Adrenal gland (tissue), 12 donors: ENCODE measurements around the gene PTPRN2. TPM values are rescaled to one million over a fixed set of nuclear protein-coding genes. Genes with fewer than 3 reads are reported as not detected.

Source experiments
- DNase-seq, 7 donors: peaks; one replicate each; pipeline ENCODE4 v3.0.0-alpha.2; 2019 to 2020
- H3K27ac ChIP-seq, 5 donors: fragments of 200-600 bp; sonication (generic) in 4 of 5; 1 replicate in 3 of 5; 2 replicates in 2 of 5; pipeline versions ENCODE4 v1.5.1 to v1.8.0; 2016 to 2020; ENCODE audit warnings: mild to moderate bottlenecking in 1 of 5
- H3K27me3 ChIP-seq: fragments of 200-600 bp; 2 replicates; pipeline ENCODE4 v1.8.0; 2021
- H3K36me3 ChIP-seq, 2 donors: fragments of 200-600 bp; replicated peaks in 1 of 2; 1 replicate in 1 of 2; 2 replicates in 1 of 2; pipeline versions ENCODE4 v1.5.1 to v1.8.0; 2018 to 2022
- H3K4me1 ChIP-seq, 2 donors: fragments of 200-600 bp; replicated peaks in 1 of 2; 1 replicate in 1 of 2; 2 replicates in 1 of 2; pipeline versions ENCODE4 v1.5.1 to v1.8.0; 2018 to 2021
- H3K4me3 ChIP-seq, 4 donors: fragments of 200-600 bp; sonication (generic) in 3 of 4; one replicate each; pipeline ENCODE4 v1.5.1; 2016 to 2018
- H3K9me3 ChIP-seq, 3 donors: fragments of 200-600 bp; sonication (generic) in 1 of 3; replicated peaks in 1 of 3; 1 replicate in 2 of 3; 2 replicates in 1 of 3; pipeline versions ENCODE4 v1.5.1 to v1.8.0; 2016 to 2021
- POLR2A ChIP-seq, 2 donors: fragments of 450-650 bp; IDR thresholded peaks; one replicate each; pipeline ENCODE4 v1.6.1; 2017; ENCODE audit warnings: antibody characterized with exemption in 2 of 2, mild to moderate bottlenecking in 2 of 2, moderate library complexity in 1 of 2
- WGBS, 4 donors: extraction: QIAGEN DNeasy Blood & Tissue Kit in 2 of 4; methylation state at CpG; one replicate each; pipeline versions ENCODE4 v1.1.5 to v1.1.7; 2013 to 2017; 5-methylcytosine and 5-hydroxymethylcytosine counted together
- intact Hi-C, 2 donors: fragments of 100-400 bp; cut with DNase I; formaldehyde crosslinking; loops; one replicate each; pipeline versions ENCODE4 v1.14.1 to v1.15.0; 2022 to 2023
- polyA plus RNA-seq, 3 donors: library from polyadenylated mRNA; stranded (reverse); fragments of 200-250 nt in 2 of 3; fragments of 350-450 nt in 1 of 3; fragmentation: Illumina TruSeq in 1 of 3; extraction: RNeasy Lipid Tissue Mini Kit (QIAGEN cat#74804) in 1 of 3; gene quantifications; one replicate each; pipeline ENCODE4 v1.2.3, GENCODE V29; 2013 to 2014
- total RNA-seq, 9 donors: library from RNA; depleted of rRNA in 4 of 9; stranded (reverse); fragments of >200 nt in 4 of 9; fragments of 120-200 nt in 1 of 9; fragmentation: NEBNext Ultra II Directional in 1 of 9; extraction: Animal tissue kit (Norgen Biotek cat#: 25700) in 1 of 9; gene quantifications; one replicate each; pipeline versions ENCODE4 v1.1.0 to v1.2.4, GENCODE V29; 2013 to 2023
- TF ChIP-seq, protein P1 (sequence below), 6 experiments: fragments of 450-650 bp in 4 of 6; fragments of 200-600 bp in 2 of 6; sonication (generic) in 1 of 6; IDR thresholded peaks; 1 replicate in 5 of 6; 2 replicates in 1 of 6; pipeline versions ENCODE4 v1.5.1 to v1.8.0; 2016 to 2021; ENCODE audit warnings: antibody characterized with exemption in 6 of 6, mild to moderate bottlenecking in 2 of 6, moderate library complexity in 1 of 6
- donor health status: healthy with polysubstance abuse.
- donor health status: Bipolar disorder and iron deficiency.
- donor health status: DM: yes; HTN: yes; CAD: no.
- donor health status: DM: no; HTN: no; CAD: no.
- donor health status: DM: no; HTN: no; CAD: no.
- donor health status: DM: yes; HTN: yes; CAD: no.

PTPRN2 gene
- total and polyA plus RNA-seq, 12 donors = 2.2 to 16.2 (median 3.4) TPM

DNA sequence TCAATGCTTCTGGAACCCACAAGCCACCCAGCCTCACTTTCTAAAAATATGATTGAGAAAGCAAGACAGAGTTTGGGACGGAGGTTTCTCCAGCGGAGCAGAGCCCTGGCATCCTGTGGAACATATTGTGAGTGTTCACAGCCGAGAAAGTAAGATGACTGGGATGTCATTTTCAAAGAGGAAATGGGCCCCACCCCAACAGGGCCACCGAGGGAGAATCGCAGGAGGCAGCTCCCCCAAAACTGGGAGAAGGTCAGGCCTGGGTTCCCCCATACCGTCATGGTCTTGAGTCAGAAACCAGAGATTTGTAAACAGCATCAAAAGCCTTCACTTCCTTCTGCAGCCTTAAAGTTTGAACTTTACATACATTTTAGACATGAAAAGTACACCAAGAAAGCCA, 560.0 kb downstream of the PTPRN2 start:
- Histone ChIP-seq H3K4me1 (no peaks in the 10 kb centered on the region), H3K9me3 (no peaks in the 10 kb centered on the region), H3K27me3 (no peaks in the 10 kb centered on the region), H3K27ac (no peak overlapping the region), H3K36me3 (no peaks in the 10 kb centered on the region), H3K4me3 (no peak overlapping the region)
- intact Hi-C loops = no loop called here
- DNase-seq = no peak
- WGBS, 4 donors = 88 to 95% (median 91%) methylated on average over 6 of the region's 6 CpGs
- TF ChIP-seq POLR2A (IDR thresholded peaks at IDR 0.05) = no peak
- TF ChIP-seq, protein P1, sequence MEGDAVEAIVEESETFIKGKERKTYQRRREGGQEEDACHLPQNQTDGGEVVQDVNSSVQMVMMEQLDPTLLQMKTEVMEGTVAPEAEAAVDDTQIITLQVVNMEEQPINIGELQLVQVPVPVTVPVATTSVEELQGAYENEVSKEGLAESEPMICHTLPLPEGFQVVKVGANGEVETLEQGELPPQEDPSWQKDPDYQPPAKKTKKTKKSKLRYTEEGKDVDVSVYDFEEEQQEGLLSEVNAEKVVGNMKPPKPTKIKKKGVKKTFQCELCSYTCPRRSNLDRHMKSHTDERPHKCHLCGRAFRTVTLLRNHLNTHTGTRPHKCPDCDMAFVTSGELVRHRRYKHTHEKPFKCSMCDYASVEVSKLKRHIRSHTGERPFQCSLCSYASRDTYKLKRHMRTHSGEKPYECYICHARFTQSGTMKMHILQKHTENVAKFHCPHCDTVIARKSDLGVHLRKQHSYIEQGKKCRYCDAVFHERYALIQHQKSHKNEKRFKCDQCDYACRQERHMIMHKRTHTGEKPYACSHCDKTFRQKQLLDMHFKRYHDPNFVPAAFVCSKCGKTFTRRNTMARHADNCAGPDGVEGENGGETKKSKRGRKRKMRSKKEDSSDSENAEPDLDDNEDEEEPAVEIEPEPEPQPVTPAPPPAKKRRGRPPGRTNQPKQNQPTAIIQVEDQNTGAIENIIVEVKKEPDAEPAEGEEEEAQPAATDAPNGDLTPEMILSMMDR (IDR thresholded peaks at IDR 0.05) = no peak

DNA sequence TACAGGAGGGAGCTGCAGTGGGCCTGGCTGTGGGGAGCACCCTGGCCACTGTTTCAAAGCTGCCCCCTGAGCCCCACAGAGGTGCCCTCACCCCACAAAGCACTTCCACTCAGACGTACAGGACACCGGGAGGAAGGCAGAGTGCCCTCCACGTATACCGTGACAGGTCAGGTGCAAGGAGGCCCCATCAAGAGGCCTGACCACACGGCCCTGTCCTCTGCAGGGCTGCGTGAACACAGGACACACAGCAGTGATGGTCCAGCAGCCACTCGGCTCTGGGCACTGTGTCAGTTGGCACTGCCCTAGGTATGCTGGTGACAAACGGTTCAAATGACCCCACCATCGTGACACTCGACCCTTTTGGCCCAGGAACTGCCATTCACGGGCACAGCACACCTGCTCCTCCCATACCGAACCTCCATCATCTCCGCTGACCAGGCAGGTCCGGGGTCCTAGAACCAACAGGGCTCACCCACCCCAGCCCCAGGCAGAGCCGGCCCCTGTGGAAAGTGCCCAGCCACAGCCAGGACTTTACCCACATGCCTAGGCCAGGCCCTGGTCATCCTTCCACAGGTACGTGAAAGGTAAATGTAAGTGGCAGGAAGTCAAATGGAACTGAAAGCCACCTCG, 560.9 kb downstream of the PTPRN2 start:
- no peaks in the 10 kb centered on the region for H3K4me1 ChIP-seq
- DNase-seq = peak in 1 of 7 donors; percentile 6
- H3K9me3 ChIP-seq = no peaks in the 10 kb centered on the region
- H3K4me3 ChIP-seq = no peak overlapping the region
- TF ChIP-seq POLR2A (IDR thresholded peaks at IDR 0.05) = no peak
- TF ChIP-seq, protein P1 (IDR thresholded peaks at IDR 0.05) = no peak
- H3K27ac ChIP-seq = no peak overlapping the region
- 89 to 93% (median 92%) methylated on average over 9 to 17 of the region's 17 CpGs for WGBS, 4 donors
- no peaks in the 10 kb centered on the region for H3K36me3 ChIP-seq
- H3K27me3 ChIP-seq = no peaks in the 10 kb centered on the region
- intact Hi-C loops = no loop called here

DNA sequence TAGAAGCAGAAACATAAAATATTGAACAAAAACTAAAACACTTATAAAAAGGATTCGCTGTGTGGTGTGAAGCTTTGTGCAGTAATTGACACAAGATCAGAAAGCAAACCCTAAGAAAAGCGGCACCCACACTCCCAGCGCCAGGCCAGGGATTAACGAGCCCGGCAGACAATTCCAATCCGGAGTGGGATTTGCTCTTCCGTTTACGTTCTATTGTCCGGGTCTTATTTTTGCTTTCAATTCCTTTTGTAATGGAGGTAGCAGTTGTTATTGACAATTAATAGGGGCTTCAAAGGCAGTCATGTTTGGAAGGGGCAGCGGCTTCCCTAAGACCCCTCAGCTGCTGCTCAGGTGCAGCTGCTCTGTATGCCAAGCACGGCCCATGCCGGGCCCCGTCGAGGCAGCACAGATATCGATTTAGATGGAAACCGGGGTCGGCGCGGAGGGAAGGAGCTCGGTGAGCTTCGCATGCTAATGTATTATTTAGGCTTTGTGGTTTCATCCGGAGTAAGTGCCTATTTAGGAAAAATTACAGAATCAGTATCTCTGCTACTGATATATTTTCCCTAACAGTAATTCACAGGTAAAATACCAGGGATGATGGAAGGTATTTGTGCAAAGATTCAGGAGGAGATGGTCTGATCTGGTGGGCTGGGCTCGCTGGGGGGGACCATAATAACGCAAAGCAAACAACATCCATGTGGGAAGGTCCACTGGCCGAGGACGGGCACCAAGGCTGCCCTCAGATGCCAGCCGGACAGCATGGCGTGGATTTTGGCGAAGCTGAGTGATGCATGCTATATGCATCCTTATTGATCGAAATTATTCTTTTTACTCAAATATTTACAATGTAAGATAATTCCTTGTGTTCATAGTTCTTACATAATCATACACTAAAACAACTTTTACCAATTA, 561.7 kb downstream of the PTPRN2 start:
- intact Hi-C loops = no loop called here
- H3K27me3 ChIP-seq = no peaks in the 10 kb centered on the region
- H3K9me3 ChIP-seq = no peaks in the 10 kb centered on the region
- TF ChIP-seq, protein P1 (IDR thresholded peaks at IDR 0.05) = no peak
- TF ChIP-seq POLR2A (IDR thresholded peaks at IDR 0.05) = no peak
- DNase-seq = peak in 1 of 7 donors; percentile 5
- WGBS, 4 donors = 91 to 94% (median 92%) methylated on average over 30 of the region's 30 CpGs
- H3K36me3 ChIP-seq = no peaks in the 10 kb centered on the region
- no peak overlapping the region for H3K27ac ChIP-seq
- no peaks in the 10 kb centered on the region for H3K4me1 ChIP-seq
- H3K4me3 ChIP-seq = no peak overlapping the region

DNA sequence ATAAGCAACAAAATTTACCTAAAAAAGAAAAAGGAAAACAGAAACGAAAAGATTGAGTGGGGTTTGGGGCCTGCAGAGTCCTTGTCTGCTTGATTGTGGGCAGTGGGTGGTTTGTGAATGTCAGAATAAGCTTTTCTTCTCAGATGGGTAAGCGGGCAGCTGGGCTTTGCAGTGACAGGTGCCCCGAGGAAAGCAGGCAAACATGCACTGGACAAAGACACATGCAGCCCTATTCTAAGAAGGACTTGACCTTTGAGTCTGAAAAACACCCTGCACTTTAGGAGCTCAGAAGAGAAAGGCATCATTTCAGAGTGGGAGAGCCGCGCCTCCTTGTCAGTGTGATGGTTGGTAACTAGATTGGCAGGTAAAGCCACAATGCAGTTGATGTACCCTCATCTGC, 562.7 kb downstream of the PTPRN2 start:
- WGBS, 4 donors = 82 to 88% (median 84%) methylated on average over 5 of the region's 5 CpGs
- H3K27ac ChIP-seq = no peak overlapping the region
- H3K4me1 ChIP-seq = no peaks in the 10 kb centered on the region
- intact Hi-C loops = no loop called here
- TF ChIP-seq, protein P1 (IDR thresholded peaks at IDR 0.05) = no peak
- TF ChIP-seq POLR2A (IDR thresholded peaks at IDR 0.05) = no peak
- H3K27me3 ChIP-seq = no peaks in the 10 kb centered on the region
- H3K4me3 ChIP-seq = no peak overlapping the region
- H3K9me3 ChIP-seq = no peaks in the 10 kb centered on the region
- no peak for DNase-seq
- no peaks in the 10 kb centered on the region for H3K36me3 ChIP-seq
